Nephron progenitor cell (in vitro differentiated cells): Measurements from ENCODE around the gene ZBTB7B.

ENCODE experiments used
- DNase-seq: peaks from one replicate; pipeline ENCODE4 v3.0.0; 2021
- H3K27ac Mint-ChIP-seq: 2 replicates; pipeline ENCODE4 v1.8.0; 2021; ENCODE audit warnings: mild to moderate bottlenecking, moderate library complexity, mixed read lengths
- H3K27me3 Mint-ChIP-seq: 2 replicates; pipeline ENCODE4 v1.8.0; 2021; ENCODE audit warnings: mild to moderate bottlenecking, low read depth, mixed read lengths; ENCODE audit not compliant: poor library complexity
- H3K36me3 Mint-ChIP-seq: 2 replicates; pipeline ENCODE4 v1.8.0; 2021; ENCODE audit warnings: low read depth, mixed read lengths
- H3K4me1 Mint-ChIP-seq: 2 replicates; pipeline ENCODE4 v1.8.0; 2021; ENCODE audit warnings: mixed read lengths
- H3K4me3 Mint-ChIP-seq: 2 replicates; pipeline ENCODE4 v1.8.0; 2021; ENCODE audit warnings: mild to moderate bottlenecking, moderate library complexity, mixed read lengths
- H3K9me3 Mint-ChIP-seq: 2 replicates; pipeline ENCODE4 v1.8.0; 2021; ENCODE audit warnings: mild to moderate bottlenecking, moderate library complexity, mixed read lengths
- CTCF ChIP-seq: fragments of 200-600 bp; sonication (generic); IDR thresholded peaks from 2 replicates; pipeline ENCODE4 v1.5.0; 2021; ENCODE audit warnings: antibody characterized with exemption

Gene ZBTB7B

GRCh38 chr1:155066777-155067176 lies 64.2 kb downstream of the ZBTB7B start:
- peaks cover 16% of the 10 kb centered on the region for H3K27me3 Mint-ChIP-seq
- peaks cover 73% of the 10 kb centered on the region for H3K4me1 Mint-ChIP-seq
- H3K27ac Mint-ChIP-seq = no peak overlapping the region
- H3K4me3 Mint-ChIP-seq = no peak overlapping the region
- no peak for DNase-seq
- TF ChIP-seq CTCF = no peak
- H3K36me3 Mint-ChIP-seq = peaks cover 21% of the 10 kb centered on the region
- no peaks in the 10 kb centered on the region for H3K9me3 Mint-ChIP-seq
